Inflammatory macrophage treated with lipopolysaccharide for 4 hours (primary cell): Measurements from ENCODE around the gene FRMD6.

Source experiments
- DNase-seq: peaks from one replicate; pipeline ENCODE4 v3.0.0-alpha.2; 2020

The FRMD6 gene

GRCh38 chr14:51651388-51652167 lies at the start of gene FRMD6:
FRMD6 (plus strand) TSS chr14:51651910; CDS start chr14:51689837, 37,927 bp downstream.
- peak; percentile 88 for DNase-seq

GRCh38 chr14:51602310-51602709 lies 49.4 kb upstream of the FRMD6 start:
- no peak for DNase-seq

- no peak for DNase-seq
Measured at GRCh38 chr14:51603495-51603894, 48.2 kb upstream of the FRMD6 start.

GRCh38 chr14:51604073-51604472 lies 47.6 kb upstream of the FRMD6 start:
- DNase-seq = no peak

- DNase-seq = no peak
Measured at GRCh38 chr14:51605575-51605974, 46.1 kb upstream of the FRMD6 start.

GRCh38 chr14:51607711-51608110 lies 44.0 kb upstream of the FRMD6 start:
- no peak for DNase-seq

- no peak for DNase-seq
Measured at GRCh38 chr14:51609251-51609954, 42.3 kb upstream of the FRMD6 start.

- DNase-seq = no peak
Measured at GRCh38 chr14:51609955-51610283, 41.8 kb upstream of the FRMD6 start.

- no peak for DNase-seq
Measured at GRCh38 chr14:51610771-51611170, 40.9 kb upstream of the FRMD6 start.

- DNase-seq = no peak
Measured at GRCh38 chr14:51612449-51612848, 39.3 kb upstream of the FRMD6 start.

GRCh38 chr14:51613416-51613815 lies 38.3 kb upstream of the FRMD6 start:
- no peak for DNase-seq

- no peak for DNase-seq
Measured at GRCh38 chr14:51614707-51615106, 37.0 kb upstream of the FRMD6 start.

GRCh38 chr14:51616256-51616655 lies 35.5 kb upstream of the FRMD6 start:
- no peak for DNase-seq

- no peak for DNase-seq
Measured at GRCh38 chr14:51616724-51617409, 34.8 kb upstream of the FRMD6 start.

GRCh38 chr14:51619561-51619960 lies 32.1 kb upstream of the FRMD6 start:
- DNase-seq = no peak

GRCh38 chr14:51620056-51620455 lies 31.7 kb upstream of the FRMD6 start:
- no peak for DNase-seq

GRCh38 chr14:51621654-51622053 lies 30.1 kb upstream of the FRMD6 start:
- DNase-seq = no peak

GRCh38 chr14:51622376-51622775 lies 29.3 kb upstream of the FRMD6 start:
- no peak for DNase-seq

- DNase-seq = no peak
Measured at GRCh38 chr14:51624955-51625569, 26.6 kb upstream of the FRMD6 start.

GRCh38 chr14:51626185-51626584 lies 25.5 kb upstream of the FRMD6 start:
- DNase-seq = no peak

GRCh38 chr14:51626788-51627187 lies 24.9 kb upstream of the FRMD6 start:
- no peak for DNase-seq

GRCh38 chr14:51627313-51627712 lies 24.4 kb upstream of the FRMD6 start:
- no peak for DNase-seq

GRCh38 chr14:51628238-51628637 lies 23.5 kb upstream of the FRMD6 start:
- DNase-seq = no peak

GRCh38 chr14:51630987-51631386 lies 20.7 kb upstream of the FRMD6 start:
- DNase-seq = no peak
